Activated T-helper 17 cell treated with anti-CD3 and anti-CD28 coated beads, Interleukin-2, amount 50 U/mL, for 72 hours (primary cell): ENCODE measurements around the gene SAMD11. TPM values are rescaled to one million over a fixed set of nuclear protein-coding genes. Genes with fewer than 3 reads are reported as not detected.

Experiments
- ATAC-seq: fragments of 150-1000 bp; cut with Tn5 transposase; replicated peaks from 2 replicates; pipeline ENCODE4 v1.10.0; 2021; ENCODE audit warnings: mild to moderate bottlenecking, moderate library complexity
- H3K27ac Mint-ChIP-seq: one replicate; pipeline ENCODE4 v1.8.0; 2022; ENCODE audit warnings: mixed read lengths
- H3K27me3 Mint-ChIP-seq: one replicate; pipeline ENCODE4 v1.8.0; 2022; ENCODE audit warnings: mixed read lengths
- H3K36me3 Mint-ChIP-seq: one replicate; pipeline ENCODE4 v1.8.0; 2022; ENCODE audit warnings: low read depth, mild to moderate bottlenecking, mixed read lengths
- H3K4me1 Mint-ChIP-seq: one replicate; pipeline ENCODE4 v1.8.0; 2022; ENCODE audit warnings: mixed read lengths
- H3K4me3 Mint-ChIP-seq: one replicate; pipeline ENCODE4 v1.8.0; 2022; ENCODE audit warnings: mild to moderate bottlenecking, mixed read lengths
- H3K9me3 Mint-ChIP-seq: one replicate; pipeline ENCODE4 v1.8.0; 2022; ENCODE audit warnings: mixed read lengths
- total RNA-seq, 2 donors: library from RNA; stranded (reverse); gene quantifications; one replicate each; pipeline ENCODE4 v1.2.3, GENCODE V29; 2022

SAMD11 gene
- total RNA-seq, 2 donors from 2014 or later = not detected

DNA sequence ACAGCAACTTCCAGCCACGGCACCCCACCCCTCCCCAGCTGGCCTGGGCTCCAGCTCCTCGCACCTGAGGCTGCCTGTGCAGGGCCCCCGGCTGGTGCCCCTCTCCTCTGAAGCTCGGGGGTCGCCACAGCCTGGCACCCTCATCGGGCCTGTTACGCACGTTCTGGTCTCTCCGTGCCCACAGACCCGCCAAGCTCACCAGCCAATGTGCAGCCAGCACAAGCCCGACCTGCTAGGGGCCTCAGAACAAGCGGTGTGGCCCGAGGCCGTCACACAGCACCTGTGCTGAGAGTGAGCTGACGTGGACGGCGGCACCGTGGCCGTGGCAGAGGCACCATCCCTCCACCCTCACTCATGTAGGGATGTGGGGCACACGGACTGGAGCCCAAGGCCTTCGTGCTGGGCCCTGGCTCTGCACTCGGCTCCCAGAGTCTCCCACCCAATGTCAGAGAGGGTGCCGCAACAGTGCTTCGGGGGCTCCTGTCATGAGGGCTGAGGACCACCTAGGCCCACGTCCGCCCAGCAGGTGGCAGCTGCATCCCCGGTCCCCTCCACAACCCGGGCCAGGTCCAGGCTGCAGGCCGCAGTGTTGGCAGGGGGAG is 4.4 kb upstream of the SAMD11 start:
- Mint-ChIP-seq H3K4me1 (no peaks in the 10 kb centered on the region), H3K27ac (no peak overlapping the region), H3K27me3 (peaks cover 23% of the 10 kb centered on the region), H3K9me3 (no peaks in the 10 kb centered on the region), H3K4me3 (no peak overlapping the region), H3K36me3 (no peaks in the 10 kb centered on the region)
- ATAC-seq = no peak

- Mint-ChIP-seq H3K4me1 (no peaks in the 10 kb centered on the region), H3K4me3 (no peak overlapping the region), H3K27me3 (peaks cover 23% of the 10 kb centered on the region), H3K36me3 (no peaks in the 10 kb centered on the region), H3K9me3 (no peaks in the 10 kb centered on the region), H3K27ac (no peak overlapping the region)
- no peak for ATAC-seq
These were observed 3.7 kb upstream of the SAMD11 start for GRCh38 chr1:920010-920409.

GRCh38 chr1:920521-920920 is 3.2 kb upstream of the SAMD11 start:
- Mint-ChIP-seq H3K27ac (no peak overlapping the region), H3K4me3 (no peak overlapping the region), H3K27me3 (peaks cover 23% of the 10 kb centered on the region), H3K9me3 (no peaks in the 10 kb centered on the region), H3K36me3 (no peaks in the 10 kb centered on the region), H3K4me1 (no peaks in the 10 kb centered on the region)
- ATAC-seq = no peak

GRCh38 chr1:921011-921837 is 2.5 kb upstream of the SAMD11 start:
- Mint-ChIP-seq H3K4me3 (no peak overlapping the region), H3K4me1 (no peaks in the 10 kb centered on the region), H3K9me3 (no peaks in the 10 kb centered on the region), H3K36me3 (no peaks in the 10 kb centered on the region), H3K27me3 (peaks cover 24% of the 10 kb centered on the region), H3K27ac (no peak overlapping the region)
- peak; percentile 22 for ATAC-seq

DNA sequence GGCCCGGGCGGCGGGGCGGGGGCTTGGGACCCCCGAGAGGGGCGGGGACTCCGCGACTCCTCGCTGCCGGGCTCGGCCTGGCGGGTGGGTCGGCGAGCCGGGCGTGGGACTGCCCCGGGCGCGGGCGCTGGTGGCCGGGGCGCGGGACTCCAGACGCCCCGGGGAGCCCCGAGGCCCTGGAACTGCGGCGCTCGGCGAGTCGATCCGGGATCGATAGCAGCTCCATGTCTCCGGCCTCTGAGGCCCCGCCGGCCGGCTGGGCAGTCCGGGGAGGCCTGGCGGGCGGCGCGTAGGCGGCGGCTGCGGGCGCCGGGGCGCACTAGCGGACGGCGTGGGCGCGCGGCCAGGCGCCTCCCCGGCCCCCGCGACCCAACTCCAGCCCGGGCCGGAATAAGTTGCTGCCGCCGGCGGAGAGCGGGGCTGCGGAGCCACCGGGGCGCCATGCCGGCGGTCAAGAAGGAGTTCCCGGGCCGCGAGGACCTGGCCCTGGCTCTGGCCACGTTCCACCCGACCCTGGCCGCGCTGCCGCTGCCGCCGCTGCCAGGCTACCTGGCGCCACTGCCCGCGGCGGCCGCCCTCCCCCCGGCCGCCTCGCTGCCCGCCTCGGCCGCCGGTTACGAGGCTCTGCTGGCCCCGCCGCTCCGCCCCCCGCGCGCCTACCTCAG is 400 bp downstream of the SAMD11 start:
- ATAC-seq = no peak
- Mint-ChIP-seq H3K4me3 (no peak overlapping the region), H3K4me1 (no peaks in the 10 kb centered on the region), H3K9me3 (no peaks in the 10 kb centered on the region), H3K27me3 (peaks cover 23% of the 10 kb centered on the region), H3K36me3 (no peaks in the 10 kb centered on the region), H3K27ac (no peak overlapping the region)

- no peak overlapping the region for H3K4me3 Mint-ChIP-seq
- H3K27me3 Mint-ChIP-seq = peaks cover 23% of the 10 kb centered on the region
- no peaks in the 10 kb centered on the region for H3K4me1 Mint-ChIP-seq
- ATAC-seq = peak; percentile 21
- H3K9me3 Mint-ChIP-seq = no peaks in the 10 kb centered on the region
- H3K36me3 Mint-ChIP-seq = no peaks in the 10 kb centered on the region
- H3K27ac Mint-ChIP-seq = no peak overlapping the region
These were observed 1.2 kb downstream of the SAMD11 start for GRCh38 chr1:924656-925560.

DNA sequence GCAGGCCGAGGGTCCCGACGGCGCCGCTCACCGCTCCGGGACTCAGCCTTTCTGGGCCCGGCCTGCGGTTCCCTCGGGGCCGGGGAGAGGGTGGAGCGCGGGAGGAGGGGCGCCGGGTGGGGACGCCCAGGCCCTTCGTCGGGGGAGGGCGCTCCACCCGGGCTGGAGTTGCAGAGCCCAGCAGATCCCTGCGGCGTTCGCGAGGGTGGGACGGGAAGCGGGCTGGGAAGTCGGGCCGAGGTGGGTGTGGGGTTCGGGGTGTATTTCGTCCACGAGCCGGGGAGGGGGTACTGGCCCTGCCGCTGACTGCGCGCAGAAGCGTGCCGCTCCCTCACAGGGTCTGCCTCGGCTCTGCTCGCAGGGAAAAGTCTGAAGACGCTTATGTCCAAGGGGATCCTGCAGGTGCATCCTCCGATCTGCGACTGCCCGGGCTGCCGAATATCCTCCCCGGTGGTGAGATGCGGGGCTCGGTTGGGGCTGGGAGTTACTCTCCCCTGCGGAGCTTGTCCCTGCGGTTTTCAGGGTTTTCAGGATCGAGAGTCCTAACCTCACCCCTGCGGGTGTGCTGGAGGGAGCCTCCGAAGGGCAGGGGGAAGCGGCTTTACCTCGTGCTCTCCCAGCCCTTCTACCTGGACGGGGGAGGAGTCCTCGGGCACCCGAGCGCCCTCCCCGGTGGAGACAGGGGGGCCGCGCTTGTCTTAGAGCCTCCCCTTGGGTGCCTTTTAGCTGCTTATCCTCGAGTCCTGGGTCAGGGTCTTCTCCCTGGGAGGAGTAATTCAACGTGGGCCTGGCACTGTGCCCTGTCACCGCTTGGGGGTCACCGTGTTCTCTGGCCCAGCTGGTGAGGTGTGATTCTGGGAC is 2.1 kb downstream of the SAMD11 start:
- Mint-ChIP-seq H3K4me1 (no peaks in the 10 kb centered on the region), H3K9me3 (no peaks in the 10 kb centered on the region), H3K4me3 (peak overlapping the region; percentile 36), H3K27ac (no peak overlapping the region), H3K27me3 (peaks cover 19% of the 10 kb centered on the region), H3K36me3 (no peaks in the 10 kb centered on the region)
- no peak for ATAC-seq

DNA sequence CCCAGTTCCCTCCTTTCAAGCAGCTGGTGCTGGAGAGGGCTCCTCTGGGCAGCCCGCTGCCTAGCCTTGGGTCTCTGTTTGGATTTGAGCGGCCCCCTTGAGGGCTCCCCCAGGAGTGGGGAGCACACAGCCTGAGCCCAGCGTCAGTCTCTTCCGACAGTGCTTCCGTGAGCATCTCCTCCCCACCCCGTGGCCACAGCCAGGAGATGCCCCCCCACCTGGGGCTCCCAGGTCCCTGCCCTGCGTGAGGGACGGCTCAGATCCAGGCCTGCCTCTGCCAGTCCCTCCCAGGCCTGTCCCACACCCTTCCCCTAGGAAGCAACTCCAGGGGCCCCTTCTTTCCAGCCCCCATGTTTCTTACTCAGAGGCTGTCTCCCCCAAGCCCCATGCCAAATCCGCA is 3.5 kb downstream of the SAMD11 start:
- H3K27me3 Mint-ChIP-seq = peaks cover 15% of the 10 kb centered on the region
- no peak overlapping the region for H3K4me3 Mint-ChIP-seq
- H3K27ac Mint-ChIP-seq = no peak overlapping the region
- H3K4me1 Mint-ChIP-seq = no peaks in the 10 kb centered on the region
- no peak for ATAC-seq
- H3K36me3 Mint-ChIP-seq = no peaks in the 10 kb centered on the region
- H3K9me3 Mint-ChIP-seq = no peaks in the 10 kb centered on the region

- H3K27ac Mint-ChIP-seq = no peak overlapping the region
- ATAC-seq = no peak
- H3K4me1 Mint-ChIP-seq = no peaks in the 10 kb centered on the region
- no peaks in the 10 kb centered on the region for H3K9me3 Mint-ChIP-seq
- H3K36me3 Mint-ChIP-seq = no peaks in the 10 kb centered on the region
- H3K27me3 Mint-ChIP-seq = peaks cover 15% of the 10 kb centered on the region
- no peak overlapping the region for H3K4me3 Mint-ChIP-seq
These were observed 4.0 kb downstream of the SAMD11 start for GRCh38 chr1:927748-928147.

- no peaks in the 10 kb centered on the region for H3K4me1 Mint-ChIP-seq
- ATAC-seq = no peak
These were observed 5.3 kb downstream of the SAMD11 start for GRCh38 chr1:928825-929661.

GRCh38 chr1:929712-930632 is 6.2 kb downstream of the SAMD11 start:
- no peak for ATAC-seq

More at GRCh38 chr1:928825-929661, 5.3 kb downstream of the SAMD11 start:
- Mint-ChIP-seq H3K9me3 (no peaks in the 10 kb centered on the region), H3K27ac (no peak overlapping the region), H3K27me3 (peaks cover 10% of the 10 kb centered on the region), H3K4me3 (no peak overlapping the region), H3K36me3 (no peaks in the 10 kb centered on the region)

DNA sequence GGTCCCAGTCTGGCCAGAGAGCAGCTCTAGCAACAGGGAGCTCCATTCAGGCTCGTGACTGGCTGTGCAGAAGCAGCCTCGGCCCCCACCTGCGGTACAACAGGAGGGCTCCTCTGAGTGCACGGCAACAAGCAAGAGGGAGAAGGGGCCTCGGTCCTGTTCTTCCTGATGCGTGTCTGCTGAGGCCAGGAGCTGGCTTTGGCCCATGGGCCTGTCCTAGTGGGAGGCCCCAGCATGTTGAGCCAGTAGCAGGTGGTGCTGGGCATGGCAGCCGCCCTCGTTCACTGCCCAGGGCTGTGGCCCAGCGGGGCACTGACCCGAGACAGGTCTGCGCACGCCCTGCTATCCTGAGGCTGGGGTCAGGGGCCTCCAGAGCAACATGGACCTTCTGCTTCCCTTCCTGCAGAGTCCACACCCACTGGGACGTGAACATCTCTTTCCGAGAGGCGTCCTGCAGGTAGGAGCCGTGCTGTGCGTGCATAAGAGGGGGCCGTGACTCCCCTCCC is 7.0 kb downstream of the SAMD11 start:
- Mint-ChIP-seq H3K36me3 (no peaks in the 10 kb centered on the region), H3K9me3 (no peaks in the 10 kb centered on the region), H3K27me3 (peaks cover 16% of the 10 kb centered on the region), H3K4me3 (no peak overlapping the region), H3K4me1 (no peaks in the 10 kb centered on the region), H3K27ac (no peak overlapping the region)
- ATAC-seq = no peak

More at GRCh38 chr1:929712-930632, 6.2 kb downstream of the SAMD11 start:
- H3K4me3 Mint-ChIP-seq = no peak overlapping the region
- peaks cover 13% of the 10 kb centered on the region for H3K27me3 Mint-ChIP-seq
- H3K4me1 Mint-ChIP-seq = no peaks in the 10 kb centered on the region
- no peak overlapping the region for H3K27ac Mint-ChIP-seq
- H3K9me3 Mint-ChIP-seq = no peaks in the 10 kb centered on the region
- H3K36me3 Mint-ChIP-seq = no peaks in the 10 kb centered on the region
